ENCODE data around the gene SPR.

The SPR gene

GRCh38 chr2:72925328-72925943 is 38.2 kb downstream of the SPR start:
- no peaks in the 10 kb centered on the region for H3K36me3 ChIP-seq (ENCODE audit: control insufficient read depth in 2 of 2, insufficient read depth in 2 of 2, low read length in 2 of 2)
- no peak overlapping the region for H3K27ac ChIP-seq (ENCODE audit: low read length)
- no peak overlapping the region for H3K4me3 ChIP-seq (ENCODE audit: low read length in 2 of 2)
- no peak overlapping the region for H3K9ac ChIP-seq (ENCODE audit: low read length in 2 of 2)
- H3K4me1 ChIP-seq (ENCODE audit: control insufficient read depth, insufficient read depth, low read length), result peaks cover 19% of the 10 kb centered on the region
- H3K9me3 ChIP-seq (ENCODE audit: control insufficient read depth in 2 of 2, low read length in 2 of 2), result no peaks in the 10 kb centered on the region
- peaks cover 77 to 86% of the 10 kb centered on the region in 2 donors for H3K27me3 ChIP-seq (ENCODE audit: control insufficient read depth in 1 of 2, insufficient read depth in 2 of 2, low read length in 2 of 2)

DNA sequence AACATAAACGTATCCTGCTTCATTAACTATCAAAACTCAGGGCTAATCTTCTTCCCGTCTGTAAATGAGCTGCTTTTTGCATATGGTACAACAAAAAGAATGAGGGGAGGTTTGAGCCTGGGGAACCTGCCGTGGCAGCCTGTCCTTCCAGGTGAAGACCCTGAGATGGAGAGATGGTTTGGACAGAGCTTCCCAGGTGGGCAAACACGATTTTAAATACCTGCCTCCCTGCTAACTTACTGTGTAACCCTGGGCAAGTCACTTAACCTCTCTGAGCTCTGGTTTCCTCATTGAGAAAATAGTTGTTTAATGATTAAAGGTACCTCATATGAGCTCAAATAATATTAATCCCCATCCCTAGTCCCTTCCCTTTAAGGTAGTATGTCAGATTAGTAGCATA is 39.2 kb downstream of the SPR start:
- H3K36me3 ChIP-seq (ENCODE audit: control insufficient read depth in 2 of 2, insufficient read depth in 2 of 2, low read length in 2 of 2), result no peaks in the 10 kb centered on the region
- no peak overlapping the region for H3K27ac ChIP-seq (ENCODE audit: low read length)
- no peak overlapping the region for H3K9ac ChIP-seq (ENCODE audit: low read length in 2 of 2)
- H3K4me3 ChIP-seq (ENCODE audit: low read length in 2 of 2), result no peak overlapping the region
- peaks cover 68 to 77% of the 10 kb centered on the region in 2 donors for H3K27me3 ChIP-seq (ENCODE audit: control insufficient read depth in 1 of 2, insufficient read depth in 2 of 2, low read length in 2 of 2)
- peaks cover 15% of the 10 kb centered on the region for H3K4me1 ChIP-seq (ENCODE audit: control insufficient read depth, insufficient read depth, low read length)
- H3K9me3 ChIP-seq (ENCODE audit: control insufficient read depth in 2 of 2, low read length in 2 of 2), result no peaks in the 10 kb centered on the region

DNA sequence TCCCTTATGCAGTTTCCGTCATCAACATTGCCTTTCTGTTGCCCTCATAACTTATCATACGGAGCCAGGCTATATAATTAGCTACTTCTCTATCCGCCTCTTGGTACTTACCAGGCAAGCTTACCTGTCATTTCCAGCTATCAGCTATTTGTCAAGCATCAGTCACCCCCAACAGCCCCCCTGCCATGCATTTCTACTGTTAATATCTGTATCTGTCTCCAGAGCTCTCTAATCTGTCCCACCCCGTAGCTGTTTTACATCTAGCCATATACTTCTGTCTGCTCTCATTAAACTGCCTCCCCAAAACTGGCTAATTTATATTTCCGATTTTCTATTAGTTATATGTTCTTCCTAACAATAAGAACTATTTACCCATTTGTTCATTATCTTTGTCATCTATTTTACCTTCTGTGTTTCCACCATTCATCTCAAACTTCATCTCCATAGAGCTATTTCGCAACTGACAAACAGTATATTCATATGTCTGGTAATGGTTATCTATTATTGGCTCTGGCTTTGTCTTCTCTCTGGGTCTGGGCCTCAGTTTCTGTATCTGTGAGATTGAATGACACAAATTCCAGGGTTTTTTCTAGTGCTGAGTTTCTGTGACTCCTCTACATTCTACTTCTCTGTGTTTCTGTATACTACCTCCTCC is 39.7 kb downstream of the SPR start:
- Histone ChIP-seq H3K4me1 (ENCODE audit: control insufficient read depth, insufficient read depth, low read length) (peaks cover 17% of the 10 kb centered on the region), H3K36me3 (ENCODE audit: control insufficient read depth in 2 of 2, insufficient read depth in 2 of 2, low read length in 2 of 2) (no peaks in the 10 kb centered on the region), H3K9me3 (ENCODE audit: control insufficient read depth in 2 of 2, low read length in 2 of 2) (no peaks in the 10 kb centered on the region), H3K4me3 (ENCODE audit: low read length in 2 of 2) (no peak overlapping the region), H3K27ac (ENCODE audit: low read length) (no peak overlapping the region), H3K27me3 (ENCODE audit: control insufficient read depth in 1 of 2, insufficient read depth in 2 of 2, low read length in 2 of 2) (peaks cover 62 to 74% of the 10 kb centered on the region in 2 donors), H3K9ac (ENCODE audit: low read length in 2 of 2) (no peak overlapping the region)

GRCh38 chr2:72927619-72928550 is 40.7 kb downstream of the SPR start:
- Histone ChIP-seq H3K27ac (ENCODE audit: low read length) (no peak overlapping the region), H3K27me3 (ENCODE audit: control insufficient read depth in 1 of 2, insufficient read depth in 2 of 2, low read length in 2 of 2) (peaks cover 54 to 67% of the 10 kb centered on the region in 2 donors), H3K9ac (ENCODE audit: low read length in 2 of 2) (no peak overlapping the region), H3K36me3 (ENCODE audit: control insufficient read depth in 2 of 2, insufficient read depth in 2 of 2, low read length in 2 of 2) (no peaks in the 10 kb centered on the region), H3K4me3 (ENCODE audit: low read length in 2 of 2) (no peak overlapping the region), H3K4me1 (ENCODE audit: control insufficient read depth, insufficient read depth, low read length) (peaks cover 17% of the 10 kb centered on the region), H3K9me3 (ENCODE audit: control insufficient read depth in 2 of 2, low read length in 2 of 2) (no peaks in the 10 kb centered on the region)

DNA sequence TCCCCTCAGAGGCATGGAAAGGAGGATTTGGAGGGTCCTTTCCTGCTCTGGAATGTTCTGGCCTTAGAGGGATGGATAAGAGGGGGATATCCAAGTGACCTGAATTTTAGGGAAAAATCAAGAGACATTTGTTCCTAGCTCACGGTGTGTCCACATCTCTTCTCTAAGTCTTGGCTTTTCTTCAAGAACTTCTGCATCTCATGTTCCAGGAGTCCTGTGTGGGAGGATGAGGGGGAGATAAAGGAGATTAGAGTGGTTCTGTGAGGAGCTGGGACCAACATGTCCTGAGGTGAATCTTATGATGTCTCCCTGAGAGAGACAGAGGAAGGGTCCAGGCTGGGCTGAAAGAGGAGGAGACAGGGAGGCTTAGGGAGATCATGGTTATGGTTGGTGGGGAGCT is 41.8 kb downstream of the SPR start:
- Histone ChIP-seq H3K9ac (ENCODE audit: low read length in 2 of 2) (no peak overlapping the region), H3K27ac (ENCODE audit: low read length) (no peak overlapping the region), H3K9me3 (ENCODE audit: control insufficient read depth in 2 of 2, low read length in 2 of 2) (no peaks in the 10 kb centered on the region), H3K4me3 (ENCODE audit: low read length in 2 of 2) (no peak overlapping the region), H3K27me3 (ENCODE audit: control insufficient read depth in 1 of 2, insufficient read depth in 2 of 2, low read length in 2 of 2) (peaks cover 49 to 56% of the 10 kb centered on the region in 2 donors), H3K4me1 (ENCODE audit: control insufficient read depth, insufficient read depth, low read length) (peaks cover 12% of the 10 kb centered on the region), H3K36me3 (ENCODE audit: control insufficient read depth in 2 of 2, insufficient read depth in 2 of 2, low read length in 2 of 2) (no peaks in the 10 kb centered on the region)

- H3K36me3 ChIP-seq (ENCODE audit: control insufficient read depth in 2 of 2, insufficient read depth in 2 of 2, low read length in 2 of 2), result no peaks in the 10 kb centered on the region
- no peaks in the 10 kb centered on the region for H3K9me3 ChIP-seq (ENCODE audit: control insufficient read depth in 2 of 2, low read length in 2 of 2)
- H3K27ac ChIP-seq (ENCODE audit: low read length), result no peak overlapping the region
- H3K4me3 ChIP-seq (ENCODE audit: low read length in 2 of 2), result no peak overlapping the region
- peaks cover 7% of the 10 kb centered on the region for H3K4me1 ChIP-seq (ENCODE audit: control insufficient read depth, insufficient read depth, low read length)
- peaks cover 28 to 36% of the 10 kb centered on the region in 2 donors for H3K27me3 ChIP-seq (ENCODE audit: control insufficient read depth in 1 of 2, insufficient read depth in 2 of 2, low read length in 2 of 2)
- H3K9ac ChIP-seq (ENCODE audit: low read length in 2 of 2), result no peak overlapping the region
Measured at GRCh38 chr2:72931280-72931910, 44.2 kb downstream of the SPR start.

- Histone ChIP-seq H3K9ac (ENCODE audit: low read length in 2 of 2) (no peak overlapping the region), H3K9me3 (ENCODE audit: control insufficient read depth in 2 of 2, low read length in 2 of 2) (no peaks in the 10 kb centered on the region), H3K4me1 (ENCODE audit: control insufficient read depth, insufficient read depth, low read length) (peaks cover 14% of the 10 kb centered on the region), H3K36me3 (ENCODE audit: control insufficient read depth in 2 of 2, insufficient read depth in 2 of 2, low read length in 2 of 2) (no peaks in the 10 kb centered on the region), H3K27me3 (ENCODE audit: control insufficient read depth in 1 of 2, insufficient read depth in 2 of 2, low read length in 2 of 2) (peaks cover 20 to 30% of the 10 kb centered on the region in 2 donors), H3K4me3 (ENCODE audit: low read length in 2 of 2) (no peak overlapping the region), H3K27ac (ENCODE audit: low read length) (no peak overlapping the region)
Measured at GRCh38 chr2:72932045-72932740, 45.0 kb downstream of the SPR start.

DNA sequence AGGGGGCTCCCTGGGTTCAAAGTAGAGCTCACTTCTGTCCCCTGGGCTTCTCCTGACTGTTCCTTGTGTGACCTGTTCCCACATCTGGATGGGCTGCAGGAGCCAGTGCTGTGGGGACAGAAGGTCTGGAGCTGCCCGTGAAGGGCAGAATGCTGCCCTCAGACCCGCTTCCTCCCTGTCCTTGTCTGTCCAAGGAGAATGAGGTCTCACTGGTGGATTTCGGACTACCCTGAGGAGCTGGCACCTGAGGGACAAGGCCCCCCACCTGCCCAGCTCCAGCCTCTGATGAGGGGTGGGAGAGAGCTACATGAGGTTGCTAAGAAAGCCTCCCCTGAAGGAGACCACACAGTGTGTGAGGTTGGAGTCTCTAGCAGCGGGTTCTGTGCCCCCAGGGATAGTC is 45.6 kb downstream of the SPR start:
- no peaks in the 10 kb centered on the region for H3K36me3 ChIP-seq (ENCODE audit: control insufficient read depth in 2 of 2, insufficient read depth in 2 of 2, low read length in 2 of 2)
- peaks cover 14 to 23% of the 10 kb centered on the region in 2 donors for H3K27me3 ChIP-seq (ENCODE audit: control insufficient read depth in 1 of 2, insufficient read depth in 2 of 2, low read length in 2 of 2)
- H3K4me1 ChIP-seq (ENCODE audit: control insufficient read depth, insufficient read depth, low read length), result peaks cover 14% of the 10 kb centered on the region
- no peak overlapping the region for H3K27ac ChIP-seq (ENCODE audit: low read length)
- H3K4me3 ChIP-seq (ENCODE audit: low read length in 2 of 2), result no peak overlapping the region
- no peaks in the 10 kb centered on the region for H3K9me3 ChIP-seq (ENCODE audit: control insufficient read depth in 2 of 2, low read length in 2 of 2)
- H3K9ac ChIP-seq (ENCODE audit: low read length in 2 of 2), result no peak overlapping the region

- Histone ChIP-seq H3K9ac (ENCODE audit: low read length in 2 of 2) (no peak overlapping the region), H3K9me3 (ENCODE audit: control insufficient read depth in 2 of 2, low read length in 2 of 2) (no peaks in the 10 kb centered on the region), H3K27me3 (ENCODE audit: control insufficient read depth in 1 of 2, insufficient read depth in 2 of 2, low read length in 2 of 2) (peaks cover 13 to 19% of the 10 kb centered on the region in 2 donors), H3K27ac (ENCODE audit: low read length) (no peak overlapping the region), H3K4me1 (ENCODE audit: control insufficient read depth, insufficient read depth, low read length) (peaks cover 14% of the 10 kb centered on the region), H3K36me3 (ENCODE audit: control insufficient read depth in 2 of 2, insufficient read depth in 2 of 2, low read length in 2 of 2) (no peaks in the 10 kb centered on the region), H3K4me3 (ENCODE audit: low read length in 2 of 2) (no peak overlapping the region)
Measured at GRCh38 chr2:72933207-72933606, 46.0 kb downstream of the SPR start.

GRCh38 chr2:72933646-72934151 is 46.5 kb downstream of the SPR start:
- no peaks in the 10 kb centered on the region for H3K9me3 ChIP-seq (ENCODE audit: control insufficient read depth in 2 of 2, low read length in 2 of 2)
- H3K27me3 ChIP-seq (ENCODE audit: control insufficient read depth in 1 of 2, insufficient read depth in 2 of 2, low read length in 2 of 2), result peaks cover 13 to 16% of the 10 kb centered on the region in 2 donors
- no peak overlapping the region for H3K9ac ChIP-seq (ENCODE audit: low read length in 2 of 2)
- no peak overlapping the region for H3K27ac ChIP-seq (ENCODE audit: low read length)
- H3K36me3 ChIP-seq (ENCODE audit: control insufficient read depth in 2 of 2, insufficient read depth in 2 of 2, low read length in 2 of 2), result no peaks in the 10 kb centered on the region
- H3K4me3 ChIP-seq (ENCODE audit: low read length in 2 of 2), result no peak overlapping the region
- peaks cover 14% of the 10 kb centered on the region for H3K4me1 ChIP-seq (ENCODE audit: control insufficient read depth, insufficient read depth, low read length)

Measured in stomach smooth muscle (tissue), 2 donors.